HL-60/S4 (cell line): Measurements from ENCODE around the gene STIM1.

Experiments
- in situ Hi-C: fragments of 300-500 bp; cut with MboI; formaldehyde crosslinking; loops from 2 replicates; pipeline ENCODE4 v1.14.3; 2022; ENCODE audit warnings: low sequenced_read_pairs

Gene STIM1

DNA sequence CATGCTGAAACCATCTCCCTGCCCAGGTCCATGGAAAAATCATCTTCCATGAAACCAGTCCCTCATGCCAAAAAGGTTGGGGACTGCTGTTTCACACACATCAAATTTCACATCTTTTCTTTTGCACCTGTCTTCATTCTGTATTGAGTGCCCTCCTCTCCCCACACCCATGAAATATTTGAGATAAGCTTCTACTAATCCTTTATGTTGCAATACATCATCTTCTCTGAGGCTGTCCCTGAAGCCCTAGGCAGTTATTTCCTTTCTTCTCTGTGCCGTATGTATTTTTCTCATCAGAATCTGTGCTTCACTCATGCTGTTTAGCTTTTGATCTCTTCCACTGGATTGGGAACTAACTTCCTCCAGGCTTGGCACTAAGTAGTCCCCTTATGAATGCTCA lies 199.2 kb downstream of the STIM1 start:
- in situ Hi-C loops, result no loop called here

DNA sequence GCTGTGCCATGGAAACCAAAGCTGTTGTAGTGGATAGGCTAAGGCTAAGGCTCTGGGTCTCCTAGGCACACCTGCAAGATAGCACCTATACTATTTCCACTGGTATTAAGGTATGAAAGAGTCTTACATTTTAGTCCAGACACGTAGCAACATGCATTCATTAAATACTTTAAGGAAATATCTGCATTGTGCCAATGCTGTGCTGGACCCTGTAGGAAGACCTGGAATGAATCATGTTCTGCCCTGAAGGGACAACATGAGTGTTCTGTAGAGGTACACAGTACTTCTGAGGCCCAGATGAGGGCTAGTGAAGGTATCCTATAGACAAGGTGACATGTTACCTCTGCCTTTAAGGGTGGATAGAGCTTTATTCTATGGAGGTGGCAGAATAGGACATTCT lies 204.0 kb downstream of the STIM1 start:
- in situ Hi-C loops, result no loop called here

DNA sequence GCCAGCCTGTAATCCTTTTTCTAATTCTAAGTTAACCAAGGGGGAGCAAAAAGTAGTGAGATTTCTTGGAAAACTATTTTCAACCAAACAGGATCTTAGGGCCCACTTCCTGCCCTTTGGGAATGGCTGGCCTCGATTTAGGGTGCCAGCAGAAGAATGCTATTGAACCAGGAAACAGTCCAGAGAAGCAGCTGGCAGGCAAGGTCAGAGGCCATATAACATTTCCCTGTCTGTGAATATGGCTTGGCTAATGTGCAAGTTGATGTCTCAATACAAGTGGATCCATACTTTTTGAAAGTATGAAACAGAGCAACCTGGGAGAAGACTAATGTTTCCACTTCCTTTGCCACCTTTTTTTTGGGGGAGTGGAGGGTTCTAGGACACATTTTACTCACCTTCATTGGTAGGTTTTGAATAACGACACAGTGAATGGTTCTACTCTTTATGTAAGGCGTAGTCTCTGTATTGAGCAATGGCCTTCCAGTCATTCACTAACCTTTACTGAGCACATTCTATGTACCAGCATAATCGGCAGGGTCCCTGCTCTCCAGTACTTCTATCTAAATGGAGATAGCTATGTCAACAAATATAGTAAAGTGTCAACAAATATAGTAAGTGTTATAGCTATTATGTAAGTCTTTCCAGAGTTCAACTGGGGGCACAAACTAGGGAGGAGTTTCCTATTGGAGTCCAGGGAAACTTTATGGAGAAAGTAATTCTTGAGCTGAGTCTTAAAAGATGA lies 204.9 kb downstream of the STIM1 start:
- in situ Hi-C loops, result no loop called here

DNA sequence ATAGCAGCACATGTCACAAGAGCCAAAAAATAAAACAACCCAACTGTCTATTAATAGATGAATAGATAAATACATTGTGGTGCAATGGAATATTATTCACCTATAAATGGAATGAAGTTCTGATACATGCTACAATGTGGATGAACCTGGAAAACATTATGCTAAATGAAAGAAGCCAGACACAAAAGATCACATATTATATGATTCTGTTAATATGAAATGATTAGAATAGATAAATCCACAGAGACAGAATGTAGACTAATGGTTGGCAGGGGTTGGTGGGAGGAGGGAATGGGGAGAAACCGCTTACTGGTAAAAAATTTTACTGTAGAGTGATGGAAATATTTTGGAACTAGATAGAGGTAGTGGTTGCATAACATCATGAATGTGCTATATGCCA lies 206.2 kb downstream of the STIM1 start:
- in situ Hi-C loops, result no loop called here

DNA sequence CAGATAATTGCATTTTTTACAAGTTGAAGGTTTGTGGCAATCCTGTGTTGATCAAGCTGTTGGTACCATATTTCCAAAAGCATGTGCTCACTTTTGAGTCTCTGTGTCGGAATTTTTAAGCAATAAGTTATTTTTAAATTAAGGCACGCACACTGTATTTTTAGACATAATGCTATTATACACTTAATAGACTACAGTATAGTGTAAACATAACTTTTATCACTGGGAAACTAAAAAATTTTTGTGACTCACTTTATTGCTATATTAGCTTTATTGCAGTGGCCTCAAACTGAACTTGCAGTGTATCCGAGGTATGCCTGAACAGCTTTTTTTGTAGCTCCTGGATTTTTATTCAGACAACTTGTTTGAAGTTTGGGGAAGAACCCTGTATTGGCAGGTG lies 207.9 kb downstream of the STIM1 start:
- in situ Hi-C loops, result no loop called here

DNA sequence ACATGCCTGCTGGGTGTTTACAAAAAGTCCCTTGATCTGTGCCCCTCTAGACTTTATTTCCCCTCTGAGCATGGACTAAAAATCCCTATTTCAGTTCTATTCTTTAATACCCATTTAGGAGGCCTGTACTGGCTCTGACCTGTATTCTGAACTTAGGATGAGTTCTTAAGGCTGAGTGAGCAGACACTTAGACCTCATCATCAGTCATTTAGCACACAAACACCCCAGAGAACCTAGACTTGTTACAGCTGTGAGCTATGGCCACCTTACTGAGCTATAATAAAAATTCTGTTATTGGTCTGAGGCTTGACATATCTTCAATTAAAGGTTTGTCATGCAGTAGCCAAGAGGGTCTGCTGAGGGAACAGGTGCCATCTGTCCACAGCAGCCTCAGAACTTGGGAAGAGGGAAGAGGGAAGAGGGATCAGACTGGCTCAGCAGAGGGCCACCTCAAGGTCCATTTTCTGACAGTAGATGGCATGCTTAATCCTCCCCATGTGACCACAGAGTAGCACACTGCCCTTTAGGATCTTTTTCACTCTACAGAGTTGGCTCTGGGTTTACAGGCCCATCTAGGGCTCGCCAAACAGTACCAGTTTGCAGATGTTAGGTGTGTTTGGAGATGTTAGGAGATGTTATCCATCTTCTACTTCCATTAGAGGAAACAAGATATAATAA lies 209.0 kb downstream of the STIM1 start:
- in situ Hi-C loops, result no loop called here

DNA sequence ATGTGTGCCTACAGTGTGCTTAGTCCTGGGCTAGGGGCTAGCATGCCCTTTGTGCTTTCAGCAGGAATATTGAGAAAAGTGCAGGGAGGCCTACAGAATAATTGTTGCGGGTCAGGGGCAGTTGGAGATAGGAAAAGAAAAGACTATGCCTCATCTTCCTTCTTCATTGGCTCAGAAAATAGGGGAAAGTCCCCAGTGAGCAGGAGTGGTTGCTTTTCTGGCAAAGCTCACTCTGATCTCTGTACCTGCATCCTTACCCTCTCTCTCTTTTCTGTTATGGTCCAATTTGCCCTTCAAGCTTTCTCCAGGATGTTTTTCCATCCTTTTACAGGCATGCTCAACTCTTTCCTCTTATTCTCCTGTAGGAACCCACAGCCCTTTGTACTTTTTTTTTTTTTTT lies 209.6 kb downstream of the STIM1 start:
- in situ Hi-C loops, result no loop called here

DNA sequence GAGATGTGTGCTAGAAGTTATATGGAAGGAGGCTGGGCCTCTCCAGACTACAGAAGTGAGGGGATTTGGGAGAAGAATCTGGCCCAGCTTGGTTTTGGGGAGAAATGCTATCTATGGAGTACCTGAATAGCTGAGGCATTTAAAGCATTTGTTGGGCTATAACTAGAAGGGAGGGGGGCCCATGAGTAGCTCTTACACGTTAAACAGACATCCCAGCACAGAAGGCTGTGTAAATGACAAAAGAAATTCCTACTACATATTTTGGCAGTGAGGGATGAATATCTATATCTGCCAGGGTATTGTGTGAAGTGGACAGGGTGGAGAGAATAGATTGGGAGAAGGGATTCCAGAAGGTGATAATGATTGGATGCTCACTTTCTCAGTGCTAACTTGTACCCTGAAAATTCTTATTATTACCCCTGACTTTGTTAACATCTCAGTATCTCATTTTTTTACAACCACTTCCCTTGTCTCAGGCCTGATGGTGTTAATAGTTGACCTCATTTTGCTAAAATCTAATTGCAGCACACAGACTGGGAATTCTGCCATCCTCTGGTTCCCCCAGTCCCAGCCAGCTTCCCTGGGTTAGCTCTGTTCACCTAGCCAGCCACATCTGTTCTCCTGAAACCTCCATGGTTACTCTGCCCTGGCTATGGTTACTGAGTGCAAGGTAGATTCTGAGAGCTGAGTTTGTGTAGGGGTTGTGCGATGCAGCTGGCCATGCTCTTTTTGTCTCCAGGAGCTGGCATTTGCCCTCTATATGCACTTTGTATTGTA lies 210.3 kb downstream of the STIM1 start:
- in situ Hi-C loops, result no loop called here

DNA sequence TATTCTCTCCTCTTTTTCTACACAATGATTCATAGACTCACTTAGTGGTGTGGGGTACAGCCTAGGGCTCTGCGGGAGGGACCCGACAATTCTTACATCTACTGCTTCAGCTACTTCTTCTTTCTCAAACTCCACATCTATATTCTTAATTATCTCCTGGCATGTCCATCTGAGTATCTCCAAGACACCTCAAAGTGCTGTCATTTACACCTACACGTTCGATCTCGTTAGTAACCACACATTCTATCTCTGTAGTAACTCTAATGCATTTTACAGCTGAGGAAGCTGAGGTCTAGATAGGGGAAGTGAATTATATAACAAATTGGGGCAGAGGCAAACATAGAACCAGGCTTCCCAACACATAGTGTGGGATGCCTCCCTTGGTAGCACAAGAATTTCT lies 211.4 kb downstream of the STIM1 start:
- in situ Hi-C loops, result no loop called here

DNA sequence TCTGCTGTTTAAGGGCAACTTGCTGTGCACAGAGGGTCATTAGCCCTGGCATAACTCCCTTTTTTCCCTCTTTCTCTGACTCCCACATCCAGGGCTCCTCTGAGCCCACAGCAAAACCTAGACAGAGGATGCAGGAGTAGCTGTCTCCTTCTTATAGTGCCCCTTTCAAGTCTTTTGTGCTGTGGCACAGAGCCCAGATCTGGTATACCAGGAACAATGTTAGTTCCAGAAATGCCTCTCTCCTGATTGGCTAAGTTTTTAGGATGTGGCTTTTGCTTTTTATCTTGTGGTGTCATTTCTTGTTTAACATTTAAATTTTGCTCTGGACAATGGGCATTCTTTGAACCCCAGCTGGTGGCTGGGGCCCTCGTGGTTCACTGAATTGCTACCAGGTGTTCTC lies 213.5 kb downstream of the STIM1 start:
- in situ Hi-C loops, result no loop called here

DNA sequence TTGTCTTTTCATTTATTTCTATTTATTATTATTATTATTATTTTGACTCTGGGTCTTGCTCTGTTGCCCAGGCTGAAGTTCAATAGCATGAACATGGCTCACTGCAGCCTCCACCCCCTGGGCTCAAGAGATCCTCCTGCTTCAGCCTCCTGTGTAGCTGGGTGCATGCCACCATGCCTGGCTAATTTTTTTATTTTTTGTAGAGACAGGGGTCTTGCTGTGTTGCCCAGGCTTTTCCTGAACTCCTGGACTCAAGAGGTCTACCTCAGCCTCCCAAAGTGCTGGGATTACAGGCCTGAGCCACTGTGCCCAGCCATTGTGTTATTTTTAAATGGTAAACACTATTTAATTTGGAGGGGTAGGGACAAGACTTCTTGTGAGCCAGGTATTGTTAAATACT lies 215.9 kb downstream of the STIM1 start:
- in situ Hi-C loops, result loop anchor here (10.0 kb wide), 1 partner anchor 217 kb away; the partner anchor contains the start of gene STIM1

DNA sequence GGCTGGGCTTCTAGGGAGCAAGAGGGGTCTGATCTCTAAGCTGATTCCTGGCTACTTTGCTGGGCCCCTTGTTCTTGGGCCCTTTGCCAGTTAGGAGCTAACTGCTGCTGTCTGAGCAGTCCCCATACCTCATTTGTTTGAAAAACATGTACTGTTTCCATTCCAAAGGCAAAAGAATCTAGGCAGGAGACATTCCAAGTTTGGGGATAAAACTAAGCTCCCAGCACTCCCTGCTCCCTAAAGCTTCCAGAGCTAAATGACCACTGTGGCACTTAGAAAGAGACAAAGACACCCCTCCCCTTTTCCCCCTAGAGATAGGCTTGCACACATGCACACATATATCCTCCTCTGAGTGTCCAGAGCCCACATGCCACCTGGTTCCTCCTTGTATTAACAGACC lies 216.4 kb downstream of the STIM1 start:
- in situ Hi-C loops, result loop anchor here (10.0 kb wide), 1 partner anchor 217 kb away; the partner anchor contains the start of gene STIM1

DNA sequence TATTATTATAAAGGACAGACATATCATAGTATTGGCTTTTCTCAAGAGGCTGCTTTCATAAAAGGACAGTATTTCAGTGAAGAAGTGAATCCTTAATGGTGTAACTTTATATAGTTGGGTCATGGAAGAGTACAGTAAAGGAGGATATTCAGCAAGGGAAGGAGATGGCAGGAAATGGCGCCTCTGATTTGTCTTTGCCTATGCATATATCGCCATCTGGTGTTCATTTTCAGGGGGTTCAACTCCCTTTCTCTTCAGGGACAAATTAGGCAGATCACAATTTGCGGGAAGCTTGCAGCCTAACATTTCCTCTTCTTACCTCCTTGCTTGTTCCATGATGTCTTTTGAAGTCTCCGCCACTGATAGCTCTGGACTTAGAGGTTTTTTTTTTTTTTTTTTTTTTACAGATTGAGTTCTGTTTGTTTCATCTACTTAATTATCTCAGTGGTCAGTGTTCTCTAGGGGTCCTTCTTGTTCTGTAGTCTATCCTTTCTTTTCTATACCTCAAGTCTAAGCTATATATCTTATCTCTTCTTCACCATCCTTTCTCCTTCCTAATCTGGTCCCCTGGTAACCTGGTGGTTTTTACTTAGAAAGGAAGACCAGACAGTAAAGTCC lies 217.3 kb downstream of the STIM1 start:
- in situ Hi-C loops, result loop anchor here (10.0 kb wide), 1 partner anchor 218 kb away; the partner anchor contains the start of gene STIM1

DNA sequence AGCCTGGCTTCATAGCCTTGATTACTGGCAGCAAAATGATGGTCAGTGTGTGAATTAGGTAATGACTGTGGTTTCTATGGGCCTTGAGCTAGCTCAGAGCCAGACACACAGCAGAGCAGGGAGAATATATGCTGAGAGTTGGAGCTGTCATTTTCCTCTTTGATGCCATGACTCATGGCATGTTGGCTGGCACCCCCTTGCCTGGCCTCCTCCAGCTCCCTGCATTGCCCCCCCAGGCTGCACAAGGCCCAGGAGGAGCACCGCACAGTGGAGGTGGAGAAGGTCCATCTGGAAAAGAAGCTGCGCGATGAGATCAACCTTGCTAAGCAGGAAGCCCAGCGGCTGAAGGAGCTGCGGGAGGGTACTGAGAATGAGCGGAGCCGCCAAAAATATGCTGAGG lies 218.8 kb downstream of the STIM1 start:
- in situ Hi-C loops, result loop anchor here (10.0 kb wide), 1 partner anchor 219 kb away; the partner anchor contains the start of gene STIM1

DNA sequence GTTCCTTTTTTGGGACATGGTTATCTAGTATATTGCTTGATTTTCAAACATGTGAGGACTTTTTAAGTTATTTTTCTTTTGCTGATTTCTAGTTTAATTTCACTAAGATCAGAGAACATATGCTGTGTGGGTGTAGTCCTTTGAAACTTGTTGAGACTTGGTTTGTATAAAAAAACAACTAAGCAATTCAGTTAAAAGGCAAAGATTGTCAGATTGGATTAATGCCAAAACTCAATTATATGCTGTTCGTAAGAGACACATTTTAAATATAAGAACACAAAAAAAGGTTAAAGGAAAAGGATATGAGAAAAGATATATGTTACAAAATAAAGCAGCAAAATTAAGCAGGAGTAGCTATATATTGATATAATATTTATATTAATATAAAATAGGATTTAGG lies 221.3 kb downstream of the STIM1 start:
- in situ Hi-C loops, result loop anchor here (10.0 kb wide), 1 partner anchor 222 kb away; the partner anchor contains the start of gene STIM1

DNA sequence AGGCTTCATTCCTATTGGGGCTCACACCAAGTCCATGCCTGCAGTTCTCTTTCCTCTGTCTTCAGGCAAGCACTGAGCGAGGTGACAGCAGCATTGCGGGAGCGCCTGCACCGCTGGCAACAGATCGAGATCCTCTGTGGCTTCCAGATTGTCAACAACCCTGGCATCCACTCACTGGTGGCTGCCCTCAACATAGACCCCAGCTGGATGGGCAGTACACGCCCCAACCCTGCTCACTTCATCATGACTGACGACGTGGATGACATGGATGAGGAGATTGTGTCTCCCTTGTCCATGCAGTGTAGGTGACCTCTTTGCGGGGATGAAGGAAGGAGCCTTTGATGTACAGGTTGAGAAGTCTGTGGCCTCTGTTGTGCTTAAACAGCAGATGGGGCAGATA lies 227.7 kb downstream of the STIM1 start:
- in situ Hi-C loops, result no loop called here

DNA sequence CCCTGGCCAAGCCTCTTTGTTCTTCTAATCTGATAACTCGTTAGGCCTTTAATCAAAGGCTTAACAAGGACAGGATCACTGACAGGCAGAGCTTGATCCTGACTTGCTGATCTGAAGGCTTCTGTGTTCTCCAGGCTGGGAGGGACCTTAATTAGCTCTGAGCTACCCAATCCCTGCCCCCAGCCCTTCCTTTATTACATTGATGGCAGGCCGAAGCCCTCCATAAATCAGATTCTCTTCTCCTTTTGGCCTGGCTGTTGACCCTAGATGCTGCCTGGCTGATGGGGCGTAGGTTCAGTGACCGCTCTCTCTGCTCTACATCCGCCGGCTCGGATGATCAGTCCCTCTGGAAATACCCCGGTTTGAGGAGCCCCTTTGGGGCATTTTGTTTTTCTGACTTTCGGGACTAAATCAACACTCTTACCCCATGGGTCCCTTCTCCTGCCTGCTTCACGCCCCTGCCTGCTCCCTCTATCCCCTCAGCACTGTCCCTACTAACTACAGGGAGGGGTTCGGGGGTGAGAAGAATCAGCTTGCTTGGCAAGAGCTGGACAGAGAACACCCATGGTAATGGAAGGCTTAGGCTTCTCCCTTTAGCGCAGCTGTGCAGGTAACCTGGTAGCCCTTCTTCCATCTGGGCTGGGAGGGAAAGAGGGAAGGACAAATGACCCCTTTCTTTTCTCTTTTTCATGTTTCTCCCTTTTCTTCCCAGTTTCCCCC lies 229.1 kb downstream of the STIM1 start:
- in situ Hi-C loops, result no loop called here

DNA sequence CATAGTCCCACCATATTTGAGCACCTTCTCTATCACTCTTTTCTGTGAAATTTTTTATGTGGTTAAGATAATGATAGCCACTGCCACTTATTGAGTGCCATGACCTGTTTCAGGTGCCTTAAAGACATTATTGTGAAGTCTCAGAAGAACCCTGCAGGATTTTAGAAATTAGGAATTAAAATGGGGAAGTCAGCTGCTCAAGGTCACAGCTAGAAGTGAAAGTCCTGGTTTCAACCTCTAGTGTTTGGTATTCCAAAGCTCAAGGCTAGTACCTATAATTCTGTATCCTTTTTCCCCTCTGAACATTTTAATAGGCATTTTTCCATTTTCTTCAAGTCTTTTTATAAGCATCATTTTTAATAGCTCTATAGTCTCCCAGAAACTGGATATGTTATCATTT lies 230.1 kb downstream of the STIM1 start:
- in situ Hi-C loops, result no loop called here

DNA sequence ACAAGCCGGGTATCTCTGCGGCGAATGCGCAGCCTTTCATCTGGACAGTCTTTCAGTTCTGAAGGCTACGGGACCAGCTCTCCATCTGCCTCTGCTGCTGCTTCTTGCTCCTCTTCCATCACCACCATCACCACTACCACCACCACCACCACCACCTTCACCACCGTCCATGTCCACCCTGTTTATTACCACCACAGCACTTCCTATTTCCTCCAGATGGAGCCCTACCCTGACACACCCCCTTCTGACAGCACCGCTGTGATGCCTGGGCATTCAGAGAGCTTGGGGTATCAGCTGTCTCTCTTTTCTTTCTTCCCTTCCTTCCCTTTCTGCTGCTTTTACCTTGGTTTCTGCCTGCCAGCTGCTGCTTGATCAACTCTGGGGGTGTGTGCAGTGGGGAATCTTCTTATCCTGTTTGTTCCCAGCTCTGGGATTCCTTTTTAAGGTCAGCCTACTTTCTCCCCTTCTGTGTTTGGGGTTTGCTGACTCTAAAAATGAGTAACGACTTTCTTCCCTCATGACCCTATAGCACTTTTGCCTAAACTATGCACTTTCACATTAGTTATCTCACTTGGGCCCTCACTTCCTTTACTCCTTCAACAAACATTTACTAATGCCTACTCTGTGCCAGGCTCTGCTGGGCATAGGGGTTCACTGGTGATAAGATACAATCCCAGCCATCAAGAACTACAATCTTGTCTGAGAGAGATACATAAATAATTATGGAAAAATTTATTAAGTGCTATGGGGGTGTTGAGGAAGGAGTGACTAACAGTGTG lies 231.3 kb downstream of the STIM1 start:
- in situ Hi-C loops, result no loop called here

DNA sequence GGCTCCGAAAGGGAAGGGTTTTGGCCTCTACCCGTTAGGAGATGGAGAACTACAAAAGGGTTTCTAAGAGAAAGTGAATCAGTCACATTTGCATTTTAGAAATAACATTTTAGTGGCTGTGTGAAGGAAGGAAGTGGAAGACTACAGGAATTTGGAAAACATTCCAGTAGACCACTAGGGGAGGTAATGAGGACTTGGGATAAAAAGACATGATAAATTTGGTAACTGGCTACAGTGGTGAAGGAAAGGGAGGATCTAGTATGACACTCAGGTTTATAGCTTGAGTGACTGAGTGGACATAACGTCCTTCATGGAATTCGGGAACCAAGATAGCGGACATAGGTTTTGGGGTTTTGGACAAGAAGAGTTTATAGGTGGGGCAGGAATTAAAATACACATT lies 232.1 kb downstream of the STIM1 start:
- in situ Hi-C loops, result no loop called here
